ENCODE data around the gene IRAK2.

The IRAK2 gene

GRCh38 chr3:10224794-10225665 lies 60.3 kb downstream of the IRAK2 start:
- TF ChIP-seq, protein P1, sequence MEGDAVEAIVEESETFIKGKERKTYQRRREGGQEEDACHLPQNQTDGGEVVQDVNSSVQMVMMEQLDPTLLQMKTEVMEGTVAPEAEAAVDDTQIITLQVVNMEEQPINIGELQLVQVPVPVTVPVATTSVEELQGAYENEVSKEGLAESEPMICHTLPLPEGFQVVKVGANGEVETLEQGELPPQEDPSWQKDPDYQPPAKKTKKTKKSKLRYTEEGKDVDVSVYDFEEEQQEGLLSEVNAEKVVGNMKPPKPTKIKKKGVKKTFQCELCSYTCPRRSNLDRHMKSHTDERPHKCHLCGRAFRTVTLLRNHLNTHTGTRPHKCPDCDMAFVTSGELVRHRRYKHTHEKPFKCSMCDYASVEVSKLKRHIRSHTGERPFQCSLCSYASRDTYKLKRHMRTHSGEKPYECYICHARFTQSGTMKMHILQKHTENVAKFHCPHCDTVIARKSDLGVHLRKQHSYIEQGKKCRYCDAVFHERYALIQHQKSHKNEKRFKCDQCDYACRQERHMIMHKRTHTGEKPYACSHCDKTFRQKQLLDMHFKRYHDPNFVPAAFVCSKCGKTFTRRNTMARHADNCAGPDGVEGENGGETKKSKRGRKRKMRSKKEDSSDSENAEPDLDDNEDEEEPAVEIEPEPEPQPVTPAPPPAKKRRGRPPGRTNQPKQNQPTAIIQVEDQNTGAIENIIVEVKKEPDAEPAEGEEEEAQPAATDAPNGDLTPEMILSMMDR (IDR thresholded peaks at IDR 0.05; ENCODE audit: insufficient read depth, low read length, missing control alignments): peak; percentile 68
- H3K4me3 ChIP-seq (ENCODE audit: low read depth, low read length): no peak overlapping the region
- ChIA-PET POLR2A (no interaction called here), CTCF (interaction anchor here (0.7 to 1.6 kb wide), 5 partner anchors 19 to 278 kb away, joined by 3 to 5 read pairs (median 3); partner anchors contain the start of gene IRAK2)
- no peak for DNase-seq (ENCODE audit: low read depth, low spot score)

- no peak overlapping the region for H3K4me3 ChIP-seq (ENCODE audit: low read depth, low read length)
- TF ChIP-seq, protein P1 (IDR thresholded peaks at IDR 0.05; ENCODE audit: insufficient read depth, low read length, missing control alignments): no peak
- ChIA-PET POLR2A (interaction anchor here (0.6 kb wide), 1 partner anchor 110 kb away, joined by 4 read pairs; no protein-coding TSS in a partner anchor), CTCF (interaction anchor here (0.7 to 2.4 kb wide), 7 partner anchors 10 to 280 kb away, joined by 3 to 8 read pairs (median 4); partner anchors contain the start of gene IRAK2)
- no peak for DNase-seq (ENCODE audit: low read depth, low spot score)
Observed at GRCh38 chr3:10226293-10226692, 61.6 kb downstream of the IRAK2 start.

DNA sequence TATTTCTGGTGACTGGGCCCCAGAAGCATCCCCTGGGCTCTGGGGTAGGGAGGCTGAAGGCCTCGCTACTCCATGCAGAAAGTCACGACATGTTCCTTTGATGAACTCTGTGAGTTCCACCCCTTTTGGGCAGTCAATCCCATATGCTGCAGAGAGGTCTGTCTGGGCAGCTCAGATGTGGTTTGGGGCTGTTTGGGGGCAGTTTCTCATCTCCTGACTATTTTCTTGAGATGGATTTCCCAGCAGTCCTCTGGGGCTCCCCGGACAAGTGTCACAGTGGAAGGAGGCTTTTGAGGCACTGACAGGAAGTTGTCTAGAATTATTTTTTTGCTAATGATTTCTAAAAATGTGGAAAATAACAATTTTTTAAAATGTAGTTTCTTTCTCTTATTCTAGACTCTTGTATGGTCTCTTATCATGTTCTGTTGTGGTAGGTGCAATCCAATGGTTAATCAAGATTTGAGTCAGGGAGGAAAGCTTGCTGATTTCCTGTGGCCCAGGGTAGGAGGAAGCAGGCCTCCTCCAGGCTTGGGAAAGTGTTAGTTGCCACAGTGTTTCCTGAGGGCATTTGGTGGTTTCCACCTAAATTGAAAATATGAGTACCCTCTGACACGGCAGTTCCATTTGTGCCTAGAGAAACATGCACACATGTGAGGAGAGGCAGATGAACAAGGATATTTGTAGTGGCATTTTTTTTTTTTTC lies 63.7 kb downstream of the IRAK2 start:
- H3K4me3 ChIP-seq (ENCODE audit: low read depth, low read length): no peak overlapping the region
- no peak for DNase-seq (ENCODE audit: low read depth, low spot score)
- ChIA-PET CTCF (interaction anchor here (1.0 to 2.4 kb wide), 2 partner anchors 36 to 295 kb away, joined by 3 to 8 read pairs; no protein-coding TSS in a partner anchor), POLR2A (no interaction called here)
- TF ChIP-seq, protein P1 (IDR thresholded peaks at IDR 0.05; ENCODE audit: insufficient read depth, low read length, missing control alignments): no peak

DNA sequence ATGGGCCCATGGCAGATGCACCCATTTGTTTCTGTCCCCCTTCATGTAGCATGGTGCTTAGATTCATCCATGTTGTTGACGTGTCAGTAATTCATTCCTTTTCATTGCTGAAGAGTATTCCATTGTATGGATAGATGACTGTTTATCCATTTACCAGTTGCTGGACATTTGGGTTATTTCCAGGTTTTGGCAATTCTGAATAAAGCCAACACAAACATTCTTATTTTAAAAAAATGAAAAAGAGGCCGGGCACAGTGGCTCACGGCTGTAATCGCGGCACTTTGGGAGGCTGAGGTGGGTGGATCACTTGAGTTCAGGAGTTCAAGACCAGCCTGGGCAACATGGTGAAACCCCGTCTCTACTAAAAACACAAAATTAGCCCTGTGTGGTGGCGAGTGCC lies 64.9 kb downstream of the IRAK2 start:
- POLR2A ChIA-PET: no interaction called here
- CTCF ChIA-PET: interaction anchor here (1.1 kb wide), 1 partner anchor 298 kb away, joined by 3 read pairs; no protein-coding TSS in a partner anchor
- no peak for DNase-seq (ENCODE audit: low read depth, low spot score)
- no peak overlapping the region for H3K4me3 ChIP-seq (ENCODE audit: low read depth, low read length)
- TF ChIP-seq, protein P1 (IDR thresholded peaks at IDR 0.05; ENCODE audit: insufficient read depth, low read length, missing control alignments): no peak

GRCh38 chr3:10232137-10232536 lies 67.4 kb downstream of the IRAK2 start:
- TF ChIP-seq, protein P1 (IDR thresholded peaks at IDR 0.05; ENCODE audit: insufficient read depth, low read length, missing control alignments): no peak
- H3K4me3 ChIP-seq (ENCODE audit: low read depth, low read length): no peak overlapping the region
- CTCF ChIA-PET: interaction anchor here (1.5 kb wide), 1 partner anchor 286 kb away, joined by 4 read pairs; no protein-coding TSS in a partner anchor
- POLR2A ChIA-PET: interaction anchor here (1.3 kb wide), 1 partner anchor 16 kb away, joined by 3 read pairs; the partner anchor contains the start of gene TATDN2
- DNase-seq (ENCODE audit: low read depth, low spot score): no peak

Data from AG04449 (cell line).